Fibroblast of villous mesenchyme (primary cell): ENCODE results near the gene TARBP2. TPM values are rescaled to one million over a fixed set of nuclear protein-coding genes. Genes with fewer than 3 reads are reported as not detected.

Source experiments
- DNase-seq: peaks from one replicate; pipeline ENCODE4 v3.0.0-alpha.2; 2010; ENCODE audit warnings: low read depth
- H3K4me3 ChIP-seq: 2 replicates; pipeline ENCODE4 v1.5.1; 2011; ENCODE audit warnings: low read depth, mild to moderate bottlenecking, low read length
- total RNA-seq: library from RNA; depleted of rRNA; stranded (reverse); fragments of >200 nt; gene quantifications from 2 replicates; pipeline ENCODE4 v1.2.3, GENCODE V29; 2012
- TF ChIP-seq, protein P1 (sequence below): IDR thresholded peaks from 2 replicates; pipeline ENCODE4 v1.5.1; 2012; ENCODE audit warnings: low read depth, mild to moderate bottlenecking, low read length; ENCODE audit not compliant: insufficient read depth

The TARBP2 gene
- total RNA-seq, 1 donor, result 54.8 TPM

DNA sequence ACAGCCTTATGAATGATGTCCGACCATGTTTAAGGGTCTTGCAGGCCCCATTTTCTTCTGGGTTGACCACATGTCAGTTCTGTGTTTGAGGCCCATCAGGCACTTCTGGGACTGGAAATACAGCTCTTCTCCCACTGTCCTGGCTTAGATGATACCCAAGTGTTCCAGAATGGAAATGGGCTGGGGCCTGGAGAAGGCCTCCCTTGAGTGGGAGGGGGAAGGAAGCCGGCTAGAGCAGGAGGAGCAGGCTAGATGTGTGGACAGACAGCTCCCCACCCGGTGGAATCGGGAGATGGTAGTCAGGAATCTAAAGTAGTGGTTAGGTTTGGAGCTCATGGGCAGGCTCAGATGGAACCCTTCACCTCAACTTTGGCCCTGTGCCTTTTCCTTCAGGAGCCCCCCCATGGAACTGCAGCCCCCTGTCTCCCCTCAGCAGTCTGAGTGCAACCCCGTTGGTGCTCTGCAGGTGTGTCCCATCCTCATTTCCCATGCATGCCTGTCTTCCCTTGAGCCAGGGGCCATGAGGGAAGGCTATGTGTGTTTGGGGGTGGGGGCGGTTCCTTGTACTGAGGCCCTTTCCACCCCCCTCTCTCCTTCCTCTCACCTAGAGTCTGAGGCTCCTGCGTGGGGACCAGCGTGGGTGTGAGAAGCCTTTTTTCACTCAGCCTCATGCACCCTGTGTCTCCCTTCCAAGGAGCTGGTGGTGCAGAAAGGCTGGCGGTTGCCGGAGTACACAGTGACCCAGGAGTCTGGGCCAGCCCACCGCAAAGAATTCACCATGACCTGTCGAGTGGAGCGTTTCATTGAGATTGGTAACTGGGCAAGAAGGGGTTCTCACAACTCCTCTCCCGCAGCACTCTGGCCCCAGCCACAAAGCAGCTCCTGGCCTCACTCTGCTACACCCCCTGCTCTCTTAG, 3.2 kb downstream of the TARBP2 start:
- TF ChIP-seq, protein P1, sequence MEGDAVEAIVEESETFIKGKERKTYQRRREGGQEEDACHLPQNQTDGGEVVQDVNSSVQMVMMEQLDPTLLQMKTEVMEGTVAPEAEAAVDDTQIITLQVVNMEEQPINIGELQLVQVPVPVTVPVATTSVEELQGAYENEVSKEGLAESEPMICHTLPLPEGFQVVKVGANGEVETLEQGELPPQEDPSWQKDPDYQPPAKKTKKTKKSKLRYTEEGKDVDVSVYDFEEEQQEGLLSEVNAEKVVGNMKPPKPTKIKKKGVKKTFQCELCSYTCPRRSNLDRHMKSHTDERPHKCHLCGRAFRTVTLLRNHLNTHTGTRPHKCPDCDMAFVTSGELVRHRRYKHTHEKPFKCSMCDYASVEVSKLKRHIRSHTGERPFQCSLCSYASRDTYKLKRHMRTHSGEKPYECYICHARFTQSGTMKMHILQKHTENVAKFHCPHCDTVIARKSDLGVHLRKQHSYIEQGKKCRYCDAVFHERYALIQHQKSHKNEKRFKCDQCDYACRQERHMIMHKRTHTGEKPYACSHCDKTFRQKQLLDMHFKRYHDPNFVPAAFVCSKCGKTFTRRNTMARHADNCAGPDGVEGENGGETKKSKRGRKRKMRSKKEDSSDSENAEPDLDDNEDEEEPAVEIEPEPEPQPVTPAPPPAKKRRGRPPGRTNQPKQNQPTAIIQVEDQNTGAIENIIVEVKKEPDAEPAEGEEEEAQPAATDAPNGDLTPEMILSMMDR, result peak; percentile 14
- no peak overlapping the region for H3K4me3 ChIP-seq
- no peak for DNase-seq

- TF ChIP-seq, protein P1, result no peak
- no peak for DNase-seq
- H3K4me3 ChIP-seq, result no peak overlapping the region
Observed at GRCh38 chr12:53505086-53505485, 4.0 kb downstream of the TARBP2 start.

DNA sequence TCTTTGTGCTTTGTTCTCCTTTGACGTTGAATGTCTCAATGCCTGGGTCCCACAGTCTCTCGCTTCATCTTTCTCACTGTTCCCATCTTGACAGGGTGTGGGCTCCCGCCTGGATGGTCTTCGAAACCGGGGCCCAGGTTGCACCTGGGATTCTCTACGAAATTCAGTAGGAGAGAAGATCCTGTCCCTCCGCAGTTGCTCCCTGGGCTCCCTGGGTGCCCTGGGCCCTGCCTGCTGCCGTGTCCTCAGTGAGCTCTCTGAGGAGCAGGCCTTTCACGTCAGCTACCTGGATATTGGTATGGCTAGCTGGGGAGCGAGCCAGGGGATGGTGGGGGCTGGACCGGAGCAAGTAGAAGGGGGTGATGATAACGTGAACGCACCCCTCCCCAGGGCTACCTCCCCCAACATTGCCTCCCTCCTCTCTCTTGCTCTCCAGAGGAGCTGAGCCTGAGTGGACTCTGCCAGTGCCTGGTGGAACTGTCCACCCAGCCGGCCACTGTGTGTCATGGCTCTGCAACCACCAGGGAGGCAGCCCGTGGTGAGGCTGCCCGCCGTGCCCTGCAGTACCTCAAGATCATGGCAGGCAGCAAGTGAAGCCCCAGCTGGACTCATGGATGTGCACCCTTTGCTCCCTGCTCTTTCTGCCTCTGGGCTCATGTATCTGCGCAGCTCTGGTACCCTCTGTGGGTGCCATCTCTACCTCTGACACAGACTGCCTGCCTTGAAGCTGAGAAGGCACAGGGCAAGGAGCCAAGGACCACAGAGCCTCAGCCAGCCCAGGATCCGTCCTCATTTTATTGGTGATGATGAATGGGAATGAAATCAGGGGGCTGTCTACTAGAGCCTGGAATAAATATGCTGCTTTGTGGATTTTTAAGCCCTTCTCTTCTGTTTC, 4.7 kb downstream of the TARBP2 start:
- H3K4me3 ChIP-seq, result no peak overlapping the region
- DNase-seq, result no peak
- TF ChIP-seq, protein P1, result no peak

DNA sequence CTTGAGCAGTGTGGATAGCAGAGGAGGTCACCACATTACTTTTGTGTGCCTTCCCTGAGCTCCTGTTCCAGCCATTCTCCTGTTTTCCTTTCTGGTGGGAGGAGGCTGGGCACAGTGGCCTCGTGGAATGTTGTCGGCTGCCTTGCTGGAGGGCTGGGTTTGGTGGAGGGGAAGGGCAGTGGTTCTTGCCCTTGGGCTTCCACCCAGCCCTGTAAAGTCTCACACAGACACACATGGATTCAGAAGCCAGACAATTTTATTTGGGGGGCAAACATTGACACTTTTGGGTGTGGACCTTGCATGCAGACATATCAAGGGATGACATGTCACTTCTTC, 5.3 kb downstream of the TARBP2 start:
- no peak for DNase-seq
- TF ChIP-seq, protein P1, result no peak
- no peak overlapping the region for H3K4me3 ChIP-seq

DNA sequence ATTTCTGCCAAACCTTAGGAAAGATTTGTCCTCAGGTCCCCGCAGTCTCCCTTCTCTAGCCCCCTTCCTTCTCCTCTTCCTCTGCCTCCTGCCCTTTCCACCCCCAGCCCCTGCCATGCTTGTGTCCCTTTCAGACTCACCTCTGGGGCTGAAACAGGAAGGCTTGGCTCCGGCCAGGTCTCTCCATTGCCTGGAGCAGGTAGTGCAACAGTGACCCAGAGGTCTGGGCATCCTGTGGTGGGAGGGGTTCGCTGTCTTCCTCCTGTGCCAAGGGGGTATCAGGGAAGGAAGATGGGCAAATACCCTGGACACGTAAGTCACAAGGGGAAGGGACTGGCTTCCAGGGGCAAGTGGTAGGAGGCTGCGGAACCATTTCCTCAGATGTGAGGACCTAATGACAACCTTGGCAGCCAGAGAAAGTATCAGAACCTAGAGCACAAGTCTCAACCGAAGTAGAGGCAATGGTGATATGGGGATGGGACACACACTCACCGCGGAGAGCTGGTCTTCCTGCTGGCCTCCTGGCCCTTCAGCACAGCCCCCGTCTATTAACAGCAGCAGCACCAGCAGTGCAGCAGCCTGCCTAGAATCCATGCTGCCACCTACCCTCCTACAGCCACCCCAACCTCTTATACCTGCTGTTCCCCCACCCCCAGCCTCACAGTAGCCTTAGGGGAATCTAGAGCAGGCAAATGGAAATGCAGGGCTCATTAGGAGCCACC, 6.0 kb downstream of the TARBP2 start, which contains the start of gene NPFF:
NPFF (minus strand) TSS at position 604 of the 722 bp plus-strand sequence; CDS start at position 594, 10 bp downstream.
- DNase-seq, result no peak
- TF ChIP-seq, protein P1, result no peak

GRCh38 chr12:53507603-53507885, 6.5 kb downstream of the TARBP2 start:
- no peak for DNase-seq
- TF ChIP-seq, protein P1, result no peak
- H3K4me3 ChIP-seq, result no peak overlapping the region

More for the DNA sequence above, 6.0 kb downstream of the TARBP2 start, which contains the start of gene NPFF:
- no peak within 1 kb of the TSS for H3K4me3 ChIP-seq
